MG63 (cell line): ENCODE measurements around the gene FOSL2. TPM values are rescaled to one million over a fixed set of nuclear protein-coding genes. Genes with fewer than 3 reads are reported as not detected.

Experiments
- DNase-seq: peaks from one replicate; pipeline ENCODE4 v3.0.0-alpha.2; 2020
- H3K27me3 ChIP-seq: fragments of 250-450 bp; sonication (Bioruptor Pico); 2 replicates; pipeline ENCODE4 v1.5.1; 2020; ENCODE audit warnings: mild to moderate bottlenecking, moderate library complexity
- H3K36me3 ChIP-seq: fragments of 250-450 bp; sonication (Bioruptor Pico); 2 replicates; pipeline ENCODE4 v1.5.1; 2020; ENCODE audit warnings: mild to moderate bottlenecking, moderate library complexity
- H3K4me3 ChIP-seq: fragments of 250-450 bp; sonication (Bioruptor Pico); 2 replicates; pipeline ENCODE4 v1.5.1; 2020; ENCODE audit warnings: mild to moderate bottlenecking, moderate library complexity
- H3K9me3 ChIP-seq: fragments of 250-450 bp; sonication (Bioruptor Pico); 2 replicates; pipeline ENCODE4 v1.5.1; 2020; ENCODE audit warnings: mild to moderate bottlenecking, moderate library complexity
- total RNA-seq: library from RNA; depleted of rRNA; stranded (reverse); fragments of >200 nt; shearing (Covaris generic); gene quantifications from 2 replicates; pipeline ENCODE4 v1.2.3, GENCODE V29; 2014; ENCODE audit warnings: low replicate concordance

FOSL2 gene
- total RNA-seq, 1 experiment from 2014 or later = 46.9 TPM

- Histone ChIP-seq H3K27me3 (no peaks in the 10 kb centered on the region), H3K9me3 (no peaks in the 10 kb centered on the region), H3K4me3 (no peak overlapping the region), H3K36me3 (no peaks in the 10 kb centered on the region)
- no peak for DNase-seq
Observed at GRCh38 chr2:28438532-28439063, 45.9 kb downstream of the FOSL2 start.

- DNase-seq = no peak
- no peaks in the 10 kb centered on the region for H3K27me3 ChIP-seq
- H3K9me3 ChIP-seq = no peaks in the 10 kb centered on the region
- H3K36me3 ChIP-seq = no peaks in the 10 kb centered on the region
- H3K4me3 ChIP-seq = no peak overlapping the region
Observed at GRCh38 chr2:28439127-28439526, 46.5 kb downstream of the FOSL2 start.

- no peaks in the 10 kb centered on the region for H3K27me3 ChIP-seq
- H3K36me3 ChIP-seq = no peaks in the 10 kb centered on the region
- H3K9me3 ChIP-seq = no peaks in the 10 kb centered on the region
- DNase-seq = no peak
- H3K4me3 ChIP-seq = no peak overlapping the region
Observed at GRCh38 chr2:28439763-28440162, 47.1 kb downstream of the FOSL2 start.

GRCh38 chr2:28442328-28442727 is 49.7 kb downstream of the FOSL2 start:
- no peak for DNase-seq
- Histone ChIP-seq H3K4me3 (no peak overlapping the region), H3K27me3 (no peaks in the 10 kb centered on the region), H3K9me3 (no peaks in the 10 kb centered on the region), H3K36me3 (no peaks in the 10 kb centered on the region)

- no peaks in the 10 kb centered on the region for H3K36me3 ChIP-seq
- DNase-seq = no peak
- no peak overlapping the region for H3K4me3 ChIP-seq
- H3K9me3 ChIP-seq = no peaks in the 10 kb centered on the region
- H3K27me3 ChIP-seq = no peaks in the 10 kb centered on the region
Observed at GRCh38 chr2:28444956-28445355, 52.3 kb downstream of the FOSL2 start.

GRCh38 chr2:28445448-28446258 is 53.0 kb downstream of the FOSL2 start:
- Histone ChIP-seq H3K36me3 (no peaks in the 10 kb centered on the region), H3K27me3 (no peaks in the 10 kb centered on the region), H3K9me3 (no peaks in the 10 kb centered on the region), H3K4me3 (no peak overlapping the region)
- DNase-seq = peak; percentile 87

- Histone ChIP-seq H3K4me3 (no peak overlapping the region), H3K36me3 (no peaks in the 10 kb centered on the region), H3K27me3 (no peaks in the 10 kb centered on the region), H3K9me3 (no peaks in the 10 kb centered on the region)
- DNase-seq = no peak
Observed at GRCh38 chr2:28446531-28446930, 53.9 kb downstream of the FOSL2 start.

GRCh38 chr2:28447086-28447485 is 54.4 kb downstream of the FOSL2 start:
- Histone ChIP-seq H3K9me3 (no peaks in the 10 kb centered on the region), H3K36me3 (no peaks in the 10 kb centered on the region), H3K27me3 (no peaks in the 10 kb centered on the region), H3K4me3 (no peak overlapping the region)
- peak; percentile 42 for DNase-seq

- no peaks in the 10 kb centered on the region for H3K27me3 ChIP-seq
- H3K9me3 ChIP-seq = no peaks in the 10 kb centered on the region
- no peak for DNase-seq
- no peaks in the 10 kb centered on the region for H3K36me3 ChIP-seq
- H3K4me3 ChIP-seq = no peak overlapping the region
Observed at GRCh38 chr2:28447943-28448792, 55.5 kb downstream of the FOSL2 start.

- H3K36me3 ChIP-seq = no peaks in the 10 kb centered on the region
- no peaks in the 10 kb centered on the region for H3K9me3 ChIP-seq
- no peak overlapping the region for H3K4me3 ChIP-seq
- no peak for DNase-seq
- no peaks in the 10 kb centered on the region for H3K27me3 ChIP-seq
Observed at GRCh38 chr2:28448793-28449100, 56.1 kb downstream of the FOSL2 start.

GRCh38 chr2:28449126-28449487 is 56.4 kb downstream of the FOSL2 start:
- Histone ChIP-seq H3K4me3 (no peak overlapping the region), H3K27me3 (no peaks in the 10 kb centered on the region), H3K36me3 (no peaks in the 10 kb centered on the region), H3K9me3 (no peaks in the 10 kb centered on the region)
- DNase-seq = no peak

GRCh38 chr2:28449488-28450395 is 57.1 kb downstream of the FOSL2 start:
- Histone ChIP-seq H3K27me3 (no peaks in the 10 kb centered on the region), H3K9me3 (no peaks in the 10 kb centered on the region), H3K4me3 (no peak overlapping the region), H3K36me3 (no peaks in the 10 kb centered on the region)
- DNase-seq = peak; percentile 51

GRCh38 chr2:28450901-28451565 is 58.4 kb downstream of the FOSL2 start:
- no peaks in the 10 kb centered on the region for H3K27me3 ChIP-seq
- DNase-seq = no peak
- H3K9me3 ChIP-seq = no peaks in the 10 kb centered on the region
- no peaks in the 10 kb centered on the region for H3K36me3 ChIP-seq
- no peak overlapping the region for H3K4me3 ChIP-seq

- no peak for DNase-seq
- Histone ChIP-seq H3K27me3 (no peaks in the 10 kb centered on the region), H3K4me3 (no peak overlapping the region), H3K9me3 (no peaks in the 10 kb centered on the region), H3K36me3 (no peaks in the 10 kb centered on the region)
Observed at GRCh38 chr2:28451793-28452533, 59.3 kb downstream of the FOSL2 start.

- Histone ChIP-seq H3K27me3 (no peaks in the 10 kb centered on the region), H3K4me3 (no peak overlapping the region), H3K9me3 (no peaks in the 10 kb centered on the region), H3K36me3 (no peaks in the 10 kb centered on the region)
- DNase-seq = peak; percentile 42
Observed at GRCh38 chr2:28452534-28453081, 60.0 kb downstream of the FOSL2 start.
